ENCODE data around the gene EPB41L4A. TPM values are rescaled to one million over a fixed set of nuclear protein-coding genes. Genes with fewer than 3 reads are reported as not detected.

EPB41L4A gene
- total RNA-seq, 3 donors from 2014 or later, result 11.8 to 18.2 (median 13.2) TPM

GRCh38 chr5:112138526-112138925 lies 280.6 kb downstream of the EPB41L4A start:
- ATAC-seq (no peak), DNase-seq (no peak)
- H3K4me3 ChIP-seq, result no peak overlapping the region
- intact Hi-C loops (cut with DNase I, micrococcal nuclease), result no loop called here
- no peaks in the 10 kb centered on the region for H3K4me1 ChIP-seq (ENCODE audit: low read depth)
- H3K9me3 ChIP-seq, result no peaks in the 10 kb centered on the region
- no peak for TF ChIP-seq CTCF (IDR thresholded peaks at IDR 0.05)
- H3K36me3 ChIP-seq (ENCODE audit: low read depth), result no peaks in the 10 kb centered on the region

- DNase-seq (no peak), ATAC-seq (no peak)
- Histone ChIP-seq H3K4me3 (no peak overlapping the region), H3K9me3 (no peaks in the 10 kb centered on the region), H3K4me1 (ENCODE audit: low read depth) (no peaks in the 10 kb centered on the region), H3K36me3 (ENCODE audit: low read depth) (no peaks in the 10 kb centered on the region)
- TF ChIP-seq CTCF (IDR thresholded peaks at IDR 0.05), result no peak
- intact Hi-C loops (cut with DNase I, micrococcal nuclease), result no loop called here
Measured at GRCh38 chr5:112136773-112137172, 282.3 kb downstream of the EPB41L4A start.

- DNase-seq (no peak), ATAC-seq (no peak)
- no peaks in the 10 kb centered on the region for H3K36me3 ChIP-seq (ENCODE audit: low read depth)
- H3K9me3 ChIP-seq, result no peaks in the 10 kb centered on the region
- TF ChIP-seq CTCF (IDR thresholded peaks at IDR 0.05), result no peak
- no peaks in the 10 kb centered on the region for H3K4me1 ChIP-seq (ENCODE audit: low read depth)
- intact Hi-C loops (cut with DNase I, micrococcal nuclease), result no loop called here
- no peak overlapping the region for H3K4me3 ChIP-seq
Measured at GRCh38 chr5:112127861-112128260, 291.2 kb downstream of the EPB41L4A start.

GRCh38 chr5:112126982-112127381 lies 292.1 kb downstream of the EPB41L4A start:
- intact Hi-C loops (cut with DNase I, micrococcal nuclease), result no loop called here
- no peak for TF ChIP-seq CTCF (IDR thresholded peaks at IDR 0.05)
- no peaks in the 10 kb centered on the region for H3K9me3 ChIP-seq
- no peak for DNase-seq
- H3K4me3 ChIP-seq, result no peak overlapping the region
- ATAC-seq, result no peak
- no peaks in the 10 kb centered on the region for H3K36me3 ChIP-seq (ENCODE audit: low read depth)
- H3K4me1 ChIP-seq (ENCODE audit: low read depth), result no peaks in the 10 kb centered on the region

- DNase-seq (no peak), ATAC-seq (no peak)
- intact Hi-C loops (cut with DNase I, micrococcal nuclease), result no loop called here
- Histone ChIP-seq H3K4me3 (no peak overlapping the region), H3K4me1 (ENCODE audit: low read depth) (no peaks in the 10 kb centered on the region), H3K36me3 (ENCODE audit: low read depth) (no peaks in the 10 kb centered on the region), H3K9me3 (no peaks in the 10 kb centered on the region)
- no peak for TF ChIP-seq CTCF (IDR thresholded peaks at IDR 0.05)
Measured at GRCh38 chr5:112125903-112126302, 293.2 kb downstream of the EPB41L4A start.

- H3K4me3 ChIP-seq, result no peak overlapping the region
- no peaks in the 10 kb centered on the region for H3K4me1 ChIP-seq (ENCODE audit: low read depth)
- no peaks in the 10 kb centered on the region for H3K9me3 ChIP-seq
- DNase-seq (no peak), ATAC-seq (no peak)
- no peak for TF ChIP-seq CTCF (IDR thresholded peaks at IDR 0.05)
- intact Hi-C loops (cut with DNase I, micrococcal nuclease), result no loop called here
- H3K36me3 ChIP-seq (ENCODE audit: low read depth), result no peaks in the 10 kb centered on the region
Measured at GRCh38 chr5:112124788-112125187, 294.3 kb downstream of the EPB41L4A start.
